H1 (cell line): ENCODE data around the gene DNAI1. TPM values are rescaled to one million over a fixed set of nuclear protein-coding genes. Genes with fewer than 3 reads are reported as not detected.

Source experiments
- CTCF ChIA-PET: fragments of 300-600 bp; sonication (Branson Sonifier 250); formaldehyde crosslinking; loops from one replicate; lab custom pipeline; 2021; ENCODE audit not compliant: partially characterized antibody; lab: Charles Lee
- POLR2A ChIA-PET: fragments of 300-600 bp; sonication (Branson Sonifier 250); formaldehyde crosslinking; loops from one replicate; lab custom pipeline; 2021; ENCODE audit warnings: inconsistent platforms; ENCODE audit not compliant: partially characterized antibody; lab: Charles Lee
- DNase-seq, 2 experiments: peaks; one replicate each; pipeline versions ENCODE4 v3.0.0 to v3.0.0-alpha.2; 2010 to 2022; ENCODE audit warnings: low spot score in 2 of 2, low read depth in 1 of 2, mixed read lengths in 1 of 2
- FAIRE-seq: peaks from 2 replicates; lab custom pipeline; 2011; peaks lifted over from hg19 to GRCh38; lab: Jason Lieb, UNC
- H2AFZ ChIP-seq: 2 replicates; pipeline ENCODE4 v1.8.1; 2012; ENCODE audit warnings: low read length, inconsistent platforms
- H2AK5ac ChIP-seq: 2 replicates; pipeline ENCODE4 v1.6.1; 2013; ENCODE audit warnings: low read depth, low read length
- H2BK120ac ChIP-seq: replicated peaks from 2 replicates; pipeline ENCODE3; 2013; ENCODE audit warnings: low read depth, low read length, inconsistent platforms
- H2BK12ac ChIP-seq: 2 replicates; pipeline ENCODE4 v1.6.1; 2013; ENCODE audit warnings: low read depth, low read length
- H2BK15ac ChIP-seq: 2 replicates; pipeline ENCODE4 v1.6.1; 2013; ENCODE audit warnings: low read length
- H2BK20ac ChIP-seq: 2 replicates; pipeline ENCODE4 v1.6.1; 2013; ENCODE audit warnings: low read length
- H2BK5ac ChIP-seq: 2 replicates; pipeline ENCODE4 v1.6.1; 2013; ENCODE audit warnings: low read depth, low read length
- H3K14ac ChIP-seq: 2 replicates; pipeline ENCODE4 v1.6.1; 2013; ENCODE audit warnings: inconsistent platforms; ENCODE audit not compliant: insufficient read length
- H3K18ac ChIP-seq: 2 replicates; pipeline ENCODE4 v1.6.1; 2013; ENCODE audit warnings: low read length; ENCODE audit errors: extremely low read depth
- H3K23ac ChIP-seq: 2 replicates; pipeline ENCODE4 v1.6.1; 2013; ENCODE audit warnings: inconsistent platforms; ENCODE audit not compliant: insufficient read length
- H3K23me2 ChIP-seq: 2 replicates; pipeline ENCODE4 v1.6.1; 2013; ENCODE audit warnings: low read depth, low read length
- H3K27ac ChIP-seq: 2 replicates; pipeline ENCODE4 v1.6.1; 2011; ENCODE audit warnings: low read depth, low read length, inconsistent platforms
- H3K27me3 ChIP-seq, 4 experiments: replicated peaks in 1 of 4; 1 replicate in 1 of 4; 2 replicates in 3 of 4; pipeline versions ENCODE4 v1.6.1 to v1.8.1; 2011 to 2013; ENCODE audit warnings: low read length in 3 of 4, mild to moderate bottlenecking in 3 of 4, inconsistent platforms in 2 of 4, mixed read lengths in 2 of 4, moderate library complexity in 1 of 4; ENCODE audit not compliant: control insufficient read depth in 3 of 4, insufficient read depth in 3 of 4; ENCODE audit errors: extremely low read depth in 1 of 4
- H3K36me3 ChIP-seq, 4 experiments: 2 replicates each; pipeline versions ENCODE4 v1.6.1 to v1.8.1; 2011 to 2013; ENCODE audit warnings: mild to moderate bottlenecking in 4 of 4, low read length in 3 of 4, moderate library complexity in 2 of 4, control low read depth in 1 of 4, inconsistent platforms in 1 of 4; ENCODE audit not compliant: insufficient read depth in 4 of 4, control insufficient read depth in 2 of 4
- H3K4ac ChIP-seq: replicated peaks from 2 replicates; pipeline ENCODE3; 2013; ENCODE audit warnings: low read length, low read depth, mixed read lengths, inconsistent platforms; ENCODE audit not compliant: insufficient read length
- H3K4me1 ChIP-seq, 4 experiments: replicated peaks in 1 of 4; 1 replicate in 1 of 4; 2 replicates in 3 of 4; pipeline versions ENCODE4 v1.6.1 to v1.8.1; 2011 to 2013; ENCODE audit warnings: low read length in 3 of 4, inconsistent platforms in 2 of 4, mixed read lengths in 1 of 4; ENCODE audit not compliant: insufficient read depth in 4 of 4, control insufficient read depth in 3 of 4
- H3K4me2 ChIP-seq, 2 experiments: 2 replicates each; pipeline versions ENCODE4 v1.6.1 to v1.8.1; 2011 to 2013; ENCODE audit warnings: low read depth in 2 of 2, low read length in 2 of 2, control low read depth in 1 of 2, inconsistent platforms in 1 of 2, mild to moderate bottlenecking in 1 of 2; ENCODE audit not compliant: insufficient read depth in 1 of 2
- H3K4me3 ChIP-seq, 4 experiments: fragments of 200-600, 300-600 bp in 1 of 4; sonication (generic), shearing (Covaris generic), sonication (Bioruptor Twin) in 1 of 4; 2 replicates each; pipeline versions ENCODE4 v1.5.1 to v1.8.1; 2011 to 2016; ENCODE audit warnings: low read length in 4 of 4, low read depth in 3 of 4, control low read depth in 2 of 4, inconsistent platforms in 2 of 4, mild to moderate bottlenecking in 2 of 4, mixed read lengths in 1 of 4, moderate library complexity in 1 of 4; ENCODE audit not compliant: insufficient read depth in 2 of 4; ENCODE audit errors: extremely low read depth in 1 of 4
- H3K56ac ChIP-seq: replicated peaks from 2 replicates; pipeline ENCODE3; 2013; ENCODE audit warnings: low read depth, mild to moderate bottlenecking, mixed read lengths, low read length, inconsistent platforms; ENCODE audit not compliant: insufficient read length
- H3K79me1 ChIP-seq: 2 replicates; pipeline ENCODE4 v1.6.1; 2013; ENCODE audit warnings: low read depth, low read length, control low read depth
- H3K79me2 ChIP-seq, 2 experiments: 2 replicates each; pipeline versions ENCODE4 v1.6.1 to v1.8.1; 2012 to 2013; ENCODE audit warnings: low read length in 2 of 2, mild to moderate bottlenecking in 2 of 2, inconsistent platforms in 1 of 2; ENCODE audit not compliant: insufficient read depth in 2 of 2, control insufficient read depth in 1 of 2
- H3K9ac ChIP-seq, 4 experiments: replicated peaks in 1 of 4; 1 replicate in 1 of 4; 2 replicates in 3 of 4; pipeline versions ENCODE4 v1.6.1 to v1.8.1; 2011 to 2013; ENCODE audit warnings: low read depth in 3 of 4, low read length in 3 of 4, control low read depth in 2 of 4, mild to moderate bottlenecking in 2 of 4, moderate library complexity in 2 of 4, inconsistent platforms in 1 of 4; ENCODE audit errors: extremely low read depth in 1 of 4
- H3K9me3 ChIP-seq, 2 experiments: 2 replicates each; pipeline versions ENCODE4 v1.6.1 to v1.8.1; 2012 to 2013; ENCODE audit warnings: mild to moderate bottlenecking in 2 of 2, moderate library complexity in 2 of 2, control low read depth in 1 of 2, inconsistent platforms in 1 of 2, low read depth in 1 of 2, low read length in 1 of 2, mixed read lengths in 1 of 2; ENCODE audit not compliant: insufficient read depth in 2 of 2
- H4K20me1 ChIP-seq, 2 experiments: replicated peaks in 1 of 2; 2 replicates each; pipeline versions ENCODE3 to v1.8.1; 2011 to 2013; ENCODE audit warnings: inconsistent platforms in 2 of 2, low read length in 2 of 2, mild to moderate bottlenecking in 1 of 2; ENCODE audit not compliant: insufficient read depth in 2 of 2, control insufficient read depth in 1 of 2
- H4K5ac ChIP-seq: 2 replicates; pipeline ENCODE4 v1.6.1; 2013; ENCODE audit warnings: low read length, low read depth, mixed read lengths, inconsistent platforms; ENCODE audit not compliant: insufficient read length
- H4K8ac ChIP-seq: 2 replicates; pipeline ENCODE4 v1.8.0; 2013; ENCODE audit warnings: mild to moderate bottlenecking, moderate library complexity, low read length, inconsistent platforms; ENCODE audit not compliant: insufficient read depth; ENCODE audit errors: extremely low read depth
- H4K91ac ChIP-seq: replicated peaks from 2 replicates; pipeline ENCODE3; 2013; ENCODE audit warnings: low read length, mixed read lengths, inconsistent platforms; ENCODE audit not compliant: insufficient read length
- CTBP2 ChIP-seq: IDR thresholded peaks from 2 replicates; pipeline ENCODE4 v1.7.0; 2011; ENCODE audit warnings: borderline replicate concordance, mild to moderate bottlenecking, moderate library complexity, mixed read lengths, low read length; ENCODE audit not compliant: insufficient read depth, insufficient read length
- RBBP5 ChIP-seq: IDR thresholded peaks from 2 replicates; pipeline ENCODE4 v1.7.1; 2012; ENCODE audit warnings: low read depth, mild to moderate bottlenecking, inconsistent platforms, low read length, moderate library complexity, borderline replicate concordance
- SP1 ChIP-seq: IDR thresholded peaks from 2 replicates; pipeline ENCODE4 v1.6.1; 2011; ENCODE audit warnings: low read depth, low read length
- SRF ChIP-seq: IDR thresholded peaks from 2 replicates; pipeline ENCODE4 v1.6.1; 2011; ENCODE audit warnings: mild to moderate bottlenecking, low read depth, low read length, moderate library complexity
- WGBS, 2 experiments: shearing (Covaris generic) in 1 of 2; methylation state at CpG; one replicate each; pipeline versions ENCODE4 v1.1.6 to v1.1.7; 2013 to 2015; ENCODE audit warnings: low lambda C conversion rate in 2 of 2, mixed read lengths in 2 of 2, inconsistent platforms in 1 of 2, low coverage in 1 of 2, missing lambda C conversion rate in 1 of 2; ENCODE audit not compliant: insufficient replicate concordance in 2 of 2, insufficient coverage in 1 of 2, insufficient read length in 1 of 2; ENCODE audit errors: extremely low coverage in 1 of 2, missing lambda C conversion rate in 1 of 2; 5-methylcytosine and 5-hydroxymethylcytosine counted together
- polyA plus RNA-seq, 7 experiments: library from polyadenylated mRNA; depleted of rRNA in 3 of 7; stranded (reverse) in 5 of 7; unstranded in 2 of 7; fragments of >200 nt in 5 of 7; fragments of 200-250 nt in 2 of 7; gene quantifications; 1 replicate in 5 of 7; 2 replicates in 1 of 7; 4 replicates in 1 of 7; pipeline versions ENCODE4 v1.2.1 to v1.2.3, GENCODE V29; 2011 to 2013; ENCODE audit warnings: missing spikeins in 2 of 7, mixed read lengths in 2 of 7
- total RNA-seq: library from RNA; stranded (reverse); fragmentation: NEBNext Ultra II Directional; extraction: Animal tissue kit (Norgen Biotek cat#: 25700); gene quantifications from 2 replicates; pipeline ENCODE4 v1.2.1, GENCODE V29; 2021

DNAI1 gene
- total and polyA plus RNA-seq, 2 of the 8 experiments (the other 6 are each of a cell fraction or from before 2014, with no cell fraction given), result 0.37 to 0.54 TPM

DNA sequence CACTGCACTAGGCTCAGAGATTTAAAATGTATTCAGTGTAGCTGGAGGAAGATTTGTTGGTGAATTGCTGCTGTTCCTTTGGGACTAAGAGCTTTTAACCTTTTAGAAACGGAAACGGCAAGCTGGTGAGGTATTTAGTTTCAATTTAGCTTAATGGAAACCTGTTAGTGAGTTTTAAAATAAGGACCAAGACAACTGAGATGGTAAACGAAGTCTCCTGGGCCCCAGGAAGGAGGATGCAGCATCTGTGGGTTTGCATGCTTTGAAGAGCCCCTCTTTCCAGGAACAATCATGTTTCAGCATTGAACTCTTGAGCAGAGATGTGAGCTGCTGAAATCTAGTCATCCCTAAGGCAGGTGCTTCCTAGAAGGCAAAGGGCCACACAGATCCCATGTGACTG is 16.5 kb downstream of the DNAI1 start:
- CTCF ChIA-PET, result interaction anchor here (0.9 to 1.9 kb wide), 8 partner anchors 9 to 73 kb away, joined by 3 to 11 read pairs (median 5); no protein-coding TSS in a partner anchor
- Histone ChIP-seq H2BK20ac (no peak overlapping the region), H4K20me1 (no peaks in the 10 kb centered on the region), H3K14ac (no peak overlapping the region), H4K91ac (no peak overlapping the region), H2AFZ (no peak overlapping the region), H3K23ac (no peak overlapping the region), H3K23me2 (no peaks in the 10 kb centered on the region; the same call in 1 of the 2 replicates), H3K4me3 (no peak overlapping the region), H2BK15ac (no peak overlapping the region), H3K4me1 (no peaks in the 10 kb centered on the region), H2AK5ac (no peak overlapping the region), H3K79me2 (no peaks in the 10 kb centered on the region), H4K5ac (no peak overlapping the region), H3K9me3 (no peaks in the 10 kb centered on the region), H2BK120ac (no peak overlapping the region), H3K56ac (no peak overlapping the region), H3K79me1 (no peaks in the 10 kb centered on the region), H3K18ac (no peak overlapping the region), H3K4me2 (no peak overlapping the region), H2BK12ac (no peak overlapping the region), H2BK5ac (no peak overlapping the region), H3K4ac (no peak overlapping the region), H3K36me3 (no peaks in the 10 kb centered on the region), H3K9ac (no peak overlapping the region; a peak in 1 of 7 replicates), H3K27me3 (no peaks in the 10 kb centered on the region; a peak in 1 of 7 replicates), H3K27ac (no peak overlapping the region), H4K8ac (no peak overlapping the region)
- POLR2A ChIA-PET, result interaction anchor here (1.2 to 1.7 kb wide), 2 partner anchors 9 to 18 kb away, joined by 3 to 4 read pairs; no protein-coding TSS in a partner anchor
- FAIRE-seq (no peak), DNase-seq (no peak)
- 76% methylated on average over 3 of the region's 3 CpGs; no CpG with 5 or more reads in 1 of the 2 experiments for WGBS, 2 experiments
- TF ChIP-seq RBBP5, result no peak
- TF ChIP-seq CTBP2, result no peak
- no peak for TF ChIP-seq SRF
- no peak for TF ChIP-seq SP1
